Measurements from ENCODE around the gene PCDHA12. TPM values are rescaled to one million over a fixed set of nuclear protein-coding genes. Genes with fewer than 3 reads are reported as not detected.

Gene PCDHA12
- total RNA-seq, 1 experiment from 2014 or later, result not detected

DNA sequence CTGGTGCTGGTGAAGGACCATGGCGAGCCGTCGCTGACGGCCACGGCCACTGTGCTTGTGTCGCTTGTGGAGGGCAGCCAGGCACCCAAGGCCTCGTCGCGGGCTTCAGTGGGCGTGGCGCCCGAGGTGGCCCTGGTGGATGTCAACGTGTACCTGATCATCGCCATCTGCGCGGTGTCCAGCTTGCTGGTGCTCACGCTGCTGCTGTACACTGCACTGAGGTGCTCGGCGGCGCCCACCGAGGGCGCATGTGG is 17.2 kb upstream of the PCDHA12 start:
- Histone ChIP-seq H3K27ac (ENCODE audit: low read depth, low read length) (no peak overlapping the region), H2AFZ (ENCODE audit: low read depth, low read length, poor library complexity, severe bottlenecking) (no peak overlapping the region), H3K9ac (ENCODE audit: low read length) (no peak overlapping the region), H3K9me3 (ENCODE audit: control insufficient read depth in 1 of 2, insufficient read depth in 1 of 2, low read depth in 1 of 2, low read length in 2 of 2) (no peaks in the 10 kb centered on the region; a peak in 1 of 4 replicates), H3K36me3 (ENCODE audit: control insufficient read depth in 1 of 2, insufficient read depth in 2 of 2, low read length in 2 of 2) (no peaks in the 10 kb centered on the region), H3K79me2 (ENCODE audit: insufficient read depth, low read length) (no peaks in the 10 kb centered on the region), H3K9me2 (ENCODE audit: insufficient read depth) (no peaks in the 10 kb centered on the region), H3K27me3 (ENCODE audit: insufficient read depth, low read length) (no peaks in the 10 kb centered on the region), H3K4me3 (replicated peaks in 1 of 2; ENCODE audit: low read depth in 1 of 2, low read length in 2 of 2) (no peak overlapping the region), H4K20me1 (ENCODE audit: insufficient read depth) (no peaks in the 10 kb centered on the region), H3K4me2 (ENCODE audit: low read length) (no peak overlapping the region), H3K4me1 (ENCODE audit: control insufficient read depth in 1 of 2, insufficient read depth in 2 of 2, low read length in 2 of 2) (no peaks in the 10 kb centered on the region)
- POLR2A ChIA-PET, result no interaction called here
- intact Hi-C loops (cut with micrococcal nuclease), result loop anchor here (10.0 kb wide), 1 partner anchor 707 kb away; no protein-coding TSS in a partner anchor
- no TSS peak for BruUV-seq (replicated peaks)
- no peak for DNase-seq (ENCODE audit: low read depth, low spot score)
- CTCF ChIA-PET, result no interaction called here
- ATAC-seq, result no peak
- TF ChIP-seq, protein P1, sequence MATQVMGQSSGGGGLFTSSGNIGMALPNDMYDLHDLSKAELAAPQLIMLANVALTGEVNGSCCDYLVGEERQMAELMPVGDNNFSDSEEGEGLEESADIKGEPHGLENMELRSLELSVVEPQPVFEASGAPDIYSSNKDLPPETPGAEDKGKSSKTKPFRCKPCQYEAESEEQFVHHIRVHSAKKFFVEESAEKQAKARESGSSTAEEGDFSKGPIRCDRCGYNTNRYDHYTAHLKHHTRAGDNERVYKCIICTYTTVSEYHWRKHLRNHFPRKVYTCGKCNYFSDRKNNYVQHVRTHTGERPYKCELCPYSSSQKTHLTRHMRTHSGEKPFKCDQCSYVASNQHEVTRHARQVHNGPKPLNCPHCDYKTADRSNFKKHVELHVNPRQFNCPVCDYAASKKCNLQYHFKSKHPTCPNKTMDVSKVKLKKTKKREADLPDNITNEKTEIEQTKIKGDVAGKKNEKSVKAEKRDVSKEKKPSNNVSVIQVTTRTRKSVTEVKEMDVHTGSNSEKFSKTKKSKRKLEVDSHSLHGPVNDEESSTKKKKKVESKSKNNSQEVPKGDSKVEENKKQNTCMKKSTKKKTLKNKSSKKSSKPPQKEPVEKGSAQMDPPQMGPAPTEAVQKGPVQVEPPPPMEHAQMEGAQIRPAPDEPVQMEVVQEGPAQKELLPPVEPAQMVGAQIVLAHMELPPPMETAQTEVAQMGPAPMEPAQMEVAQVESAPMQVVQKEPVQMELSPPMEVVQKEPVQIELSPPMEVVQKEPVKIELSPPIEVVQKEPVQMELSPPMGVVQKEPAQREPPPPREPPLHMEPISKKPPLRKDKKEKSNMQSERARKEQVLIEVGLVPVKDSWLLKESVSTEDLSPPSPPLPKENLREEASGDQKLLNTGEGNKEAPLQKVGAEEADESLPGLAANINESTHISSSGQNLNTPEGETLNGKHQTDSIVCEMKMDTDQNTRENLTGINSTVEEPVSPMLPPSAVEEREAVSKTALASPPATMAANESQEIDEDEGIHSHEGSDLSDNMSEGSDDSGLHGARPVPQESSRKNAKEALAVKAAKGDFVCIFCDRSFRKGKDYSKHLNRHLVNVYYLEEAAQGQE (IDR thresholded peaks at IDR 0.05; ENCODE audit: low read depth), result no peak
- TF ChIP-seq, protein P2, sequence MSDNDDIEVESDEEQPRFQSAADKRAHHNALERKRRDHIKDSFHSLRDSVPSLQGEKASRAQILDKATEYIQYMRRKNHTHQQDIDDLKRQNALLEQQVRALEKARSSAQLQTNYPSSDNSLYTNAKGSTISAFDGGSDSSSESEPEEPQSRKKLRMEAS (IDR thresholded peaks at IDR 0.05), result no peak
- TF ChIP-seq RAD21 (IDR thresholded peaks at IDR 0.05; ENCODE audit: low read depth) (no peak), POLR2A (IDR thresholded peaks at IDR 0.05; ENCODE audit: borderline replicate concordance, extremely low read depth, insufficient read depth, insufficient read length) (no peak), EGR1 (IDR thresholded peaks at IDR 0.05; ENCODE audit: low read depth) (no peak), FOSL1 (IDR thresholded peaks at IDR 0.05; ENCODE audit: low read depth) (no peak), EZH2phosphoT487 (IDR thresholded peaks at IDR 0.05; ENCODE audit: borderline replicate concordance) (no peak), JUND (IDR thresholded peaks at IDR 0.05) (no peak), EZH2 (IDR thresholded peaks at IDR 0.05) (no peak), TCF7L2 (IDR thresholded peaks at IDR 0.05; ENCODE audit: borderline replicate concordance, extremely low read depth, insufficient read depth, insufficient read length) (no peak), SP1 (IDR thresholded peaks at IDR 0.05; ENCODE audit: low read depth) (no peak), ELF1 (IDR thresholded peaks at IDR 0.05; ENCODE audit: borderline replicate concordance, low read depth) (no peak), SRF (IDR thresholded peaks at IDR 0.05; ENCODE audit: low read depth) (no peak), CEBPB (IDR thresholded peaks at IDR 0.05; ENCODE audit: low read depth) (no peak)
- TF ChIP-seq, protein P3, sequence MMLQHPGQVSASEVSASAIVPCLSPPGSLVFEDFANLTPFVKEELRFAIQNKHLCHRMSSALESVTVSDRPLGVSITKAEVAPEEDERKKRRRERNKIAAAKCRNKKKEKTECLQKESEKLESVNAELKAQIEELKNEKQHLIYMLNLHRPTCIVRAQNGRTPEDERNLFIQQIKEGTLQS (IDR thresholded peaks at IDR 0.05), result no peak
- TF ChIP-seq, protein P4, sequence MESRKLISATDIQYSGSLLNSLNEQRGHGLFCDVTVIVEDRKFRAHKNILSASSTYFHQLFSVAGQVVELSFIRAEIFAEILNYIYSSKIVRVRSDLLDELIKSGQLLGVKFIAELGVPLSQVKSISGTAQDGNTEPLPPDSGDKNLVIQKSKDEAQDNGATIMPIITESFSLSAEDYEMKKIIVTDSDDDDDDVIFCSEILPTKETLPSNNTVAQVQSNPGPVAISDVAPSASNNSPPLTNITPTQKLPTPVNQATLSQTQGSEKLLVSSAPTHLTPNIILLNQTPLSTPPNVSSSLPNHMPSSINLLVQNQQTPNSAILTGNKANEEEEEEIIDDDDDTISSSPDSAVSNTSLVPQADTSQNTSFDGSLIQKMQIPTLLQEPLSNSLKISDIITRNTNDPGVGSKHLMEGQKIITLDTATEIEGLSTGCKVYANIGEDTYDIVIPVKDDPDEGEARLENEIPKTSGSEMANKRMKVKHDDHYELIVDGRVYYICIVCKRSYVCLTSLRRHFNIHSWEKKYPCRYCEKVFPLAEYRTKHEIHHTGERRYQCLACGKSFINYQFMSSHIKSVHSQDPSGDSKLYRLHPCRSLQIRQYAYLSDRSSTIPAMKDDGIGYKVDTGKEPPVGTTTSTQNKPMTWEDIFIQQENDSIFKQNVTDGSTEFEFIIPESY (IDR thresholded peaks at IDR 0.05; ENCODE audit: extremely low read depth, insufficient replicate concordance, low read length), result no peak
- RAD21 ChIA-PET (ENCODE audit: low non-redundant PET in 1 of 2, low total read pairs in 2 of 2, uncharacterized antibody in 2 of 2, unreplicated experiment in 2 of 2), result no interaction called here

All from HCT116 (cell line).